ENCODE results near the gene MAGOHB.
"Not testable (repeated sequence)": the region's sequence is repeated elsewhere in the genome, so short reads cannot be mapped to it uniquely, and the experiment has no call there.

MAGOHB gene

DNA sequence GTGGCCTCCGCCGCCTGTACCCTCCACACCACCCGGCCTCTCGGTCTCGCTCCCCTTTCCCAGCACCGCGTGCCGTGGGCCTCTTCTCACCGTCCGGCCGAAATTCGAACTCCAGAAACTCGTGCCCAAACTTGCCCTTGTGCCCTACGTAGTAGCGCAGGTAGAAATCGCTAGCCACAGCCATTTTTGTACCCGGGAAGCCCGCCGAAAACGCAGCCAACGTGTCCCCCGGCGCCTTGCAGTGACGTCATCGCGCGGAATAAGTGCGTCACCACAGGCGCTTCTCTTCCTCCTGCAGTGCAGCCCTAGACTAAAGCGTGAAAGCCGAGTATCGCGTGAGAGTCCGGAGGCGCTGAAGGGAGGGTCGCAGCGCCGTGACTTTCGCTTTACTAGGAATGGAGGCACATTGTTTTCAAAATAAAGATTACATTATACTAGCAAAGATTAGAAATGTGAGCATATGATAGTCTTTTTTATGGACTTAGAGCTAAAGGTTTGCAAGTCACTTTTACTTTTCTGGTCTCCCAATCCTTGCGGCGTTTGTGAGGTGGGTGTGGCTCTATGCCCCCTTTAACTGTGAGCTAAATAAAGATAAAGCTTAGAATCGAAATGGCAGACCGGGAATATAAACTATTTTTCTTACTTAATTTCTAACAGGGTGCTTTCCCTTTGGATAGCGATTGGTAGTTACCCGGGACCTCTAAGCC, at the start of gene MAGOHB:
TSS of gene MAGOHB (minus strand) at position 261 of the 707 bp plus-strand sequence. CDS start at position 184, 77 bp downstream.
- peak; percentile 97 for DNase-seq (ENCODE audit: low read depth)
- TF ChIP-seq, protein P1, sequence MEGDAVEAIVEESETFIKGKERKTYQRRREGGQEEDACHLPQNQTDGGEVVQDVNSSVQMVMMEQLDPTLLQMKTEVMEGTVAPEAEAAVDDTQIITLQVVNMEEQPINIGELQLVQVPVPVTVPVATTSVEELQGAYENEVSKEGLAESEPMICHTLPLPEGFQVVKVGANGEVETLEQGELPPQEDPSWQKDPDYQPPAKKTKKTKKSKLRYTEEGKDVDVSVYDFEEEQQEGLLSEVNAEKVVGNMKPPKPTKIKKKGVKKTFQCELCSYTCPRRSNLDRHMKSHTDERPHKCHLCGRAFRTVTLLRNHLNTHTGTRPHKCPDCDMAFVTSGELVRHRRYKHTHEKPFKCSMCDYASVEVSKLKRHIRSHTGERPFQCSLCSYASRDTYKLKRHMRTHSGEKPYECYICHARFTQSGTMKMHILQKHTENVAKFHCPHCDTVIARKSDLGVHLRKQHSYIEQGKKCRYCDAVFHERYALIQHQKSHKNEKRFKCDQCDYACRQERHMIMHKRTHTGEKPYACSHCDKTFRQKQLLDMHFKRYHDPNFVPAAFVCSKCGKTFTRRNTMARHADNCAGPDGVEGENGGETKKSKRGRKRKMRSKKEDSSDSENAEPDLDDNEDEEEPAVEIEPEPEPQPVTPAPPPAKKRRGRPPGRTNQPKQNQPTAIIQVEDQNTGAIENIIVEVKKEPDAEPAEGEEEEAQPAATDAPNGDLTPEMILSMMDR (IDR thresholded peaks at IDR 0.05; ENCODE audit: insufficient read depth, low read depth, low read length, missing control alignments), result no peak
- H3K4me3 ChIP-seq (ENCODE audit: low read length), result peak within 1 kb of the TSS; percentile 67

DNA sequence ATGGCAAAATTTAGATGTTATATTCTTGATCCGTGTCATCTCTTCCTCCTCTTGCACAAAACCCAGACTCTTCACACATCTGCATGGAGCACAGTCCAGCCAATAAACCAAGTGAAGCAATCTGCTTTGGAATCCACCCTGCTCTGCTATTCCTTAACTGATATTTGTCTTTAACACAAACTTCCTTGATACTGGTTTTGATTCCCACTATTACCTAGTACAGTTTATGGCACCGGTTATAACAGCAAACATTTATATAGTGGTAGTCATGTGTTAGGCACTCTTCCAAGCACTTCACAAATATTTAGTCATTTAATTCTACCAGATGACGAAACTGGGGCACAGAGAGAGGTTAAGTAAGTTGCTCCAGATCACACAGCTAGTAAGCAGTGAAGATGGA, 47.9 kb upstream of the MAGOHB start:
- DNase-seq (ENCODE audit: low read depth), result peak; percentile 75
- H3K4me3 ChIP-seq (ENCODE audit: low read length), result no peak overlapping the region
- TF ChIP-seq, protein P1 (IDR thresholded peaks at IDR 0.05; ENCODE audit: insufficient read depth, low read depth, low read length, missing control alignments), result no peak

DNA sequence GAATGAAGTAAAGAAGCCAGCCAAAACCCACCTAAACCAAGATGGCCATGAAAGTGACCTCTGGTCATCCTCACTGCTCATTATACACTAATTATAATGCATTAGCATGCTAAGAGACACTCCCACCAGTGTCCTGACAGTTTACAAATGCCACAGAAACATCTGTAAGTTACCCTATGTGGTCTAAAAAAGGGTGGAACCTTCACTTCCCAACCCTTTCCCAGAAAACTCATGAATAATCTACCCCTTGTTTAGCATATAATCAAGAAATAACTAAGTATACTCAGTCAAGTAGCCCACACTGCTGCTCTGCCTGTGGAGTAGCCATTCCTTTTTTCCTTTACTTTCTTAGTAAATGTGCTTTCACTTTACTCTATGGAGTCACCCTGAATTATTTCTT, 40.6 kb upstream of the MAGOHB start:
- DNase-seq (ENCODE audit: low read depth), result no peak
- H3K4me3 ChIP-seq (ENCODE audit: low read length), result no peak overlapping the region
- TF ChIP-seq, protein P1 (IDR thresholded peaks at IDR 0.05; ENCODE audit: insufficient read depth, low read depth, low read length, missing control alignments), result no peak

DNA sequence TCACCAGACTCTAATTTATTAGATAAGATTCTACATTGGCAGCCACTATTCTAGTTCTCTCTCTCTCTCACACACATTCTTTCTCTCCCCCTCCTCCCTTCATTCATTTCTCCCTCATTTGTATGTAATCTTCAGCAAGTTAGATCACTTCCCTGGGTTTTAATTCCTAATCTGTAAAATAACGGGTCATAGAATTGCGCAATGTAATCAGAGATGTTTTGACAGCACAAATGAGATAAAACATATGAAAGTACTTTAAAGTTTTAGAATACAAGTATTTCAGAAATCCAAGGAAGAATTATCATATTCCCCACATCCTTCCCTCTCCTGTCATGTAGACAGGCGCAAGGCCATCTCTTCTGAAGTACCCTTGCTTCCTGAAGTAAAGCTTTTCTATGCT, 38.8 kb upstream of the MAGOHB start:
- DNase-seq (ENCODE audit: low read depth), result no peak
- H3K4me3 ChIP-seq (ENCODE audit: low read length), result no peak overlapping the region
- TF ChIP-seq, protein P1 (IDR thresholded peaks at IDR 0.05; ENCODE audit: insufficient read depth, low read depth, low read length, missing control alignments), result no peak

DNA sequence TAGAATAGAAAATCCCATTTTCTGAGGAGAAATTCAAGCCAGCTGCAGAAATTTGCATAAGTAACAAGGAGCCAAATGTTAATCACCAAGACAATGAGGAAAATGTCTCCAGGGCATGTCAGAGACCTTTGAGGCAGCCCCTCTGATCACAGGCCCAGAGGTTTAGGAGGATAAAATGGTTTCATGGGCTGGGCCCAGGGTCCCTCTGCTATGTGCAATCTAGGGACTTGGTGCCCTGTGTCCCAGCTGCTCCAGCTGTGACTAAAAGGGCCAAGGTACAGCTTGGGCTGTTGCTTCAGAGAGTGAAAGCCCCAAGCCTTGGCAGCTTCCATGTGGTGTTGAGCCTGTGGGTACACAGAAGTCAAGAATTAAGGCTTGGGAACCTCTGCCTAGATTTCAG, 33.2 kb upstream of the MAGOHB start:
- H3K4me3 ChIP-seq (ENCODE audit: low read length); DNase-seq (ENCODE audit: low read depth): not testable (repeated sequence)

DNA sequence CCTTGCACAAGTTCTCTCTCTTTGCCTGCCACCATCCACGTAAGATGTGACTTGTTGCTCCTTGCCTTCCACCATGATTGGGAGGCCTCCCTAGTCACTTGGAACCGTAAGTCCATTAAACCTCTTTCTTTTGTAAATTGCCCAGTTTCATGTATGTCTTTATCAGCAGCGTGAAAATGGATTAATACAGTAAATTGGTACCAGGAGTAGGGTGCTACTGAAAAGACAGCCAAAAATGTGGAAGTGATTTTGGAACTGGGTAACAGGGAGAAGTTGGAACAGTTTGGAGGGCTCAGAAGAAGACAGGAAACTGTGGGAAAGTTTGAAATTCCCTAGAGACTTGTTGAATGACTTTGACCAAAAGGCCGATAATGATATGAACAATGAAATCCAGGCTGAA, 32.5 kb upstream of the MAGOHB start:
- no peak for DNase-seq (ENCODE audit: low read depth)
- TF ChIP-seq, protein P1 (IDR thresholded peaks at IDR 0.05; ENCODE audit: insufficient read depth, low read depth, low read length, missing control alignments), result no peak
- no peak overlapping the region for H3K4me3 ChIP-seq (ENCODE audit: low read length)

DNA sequence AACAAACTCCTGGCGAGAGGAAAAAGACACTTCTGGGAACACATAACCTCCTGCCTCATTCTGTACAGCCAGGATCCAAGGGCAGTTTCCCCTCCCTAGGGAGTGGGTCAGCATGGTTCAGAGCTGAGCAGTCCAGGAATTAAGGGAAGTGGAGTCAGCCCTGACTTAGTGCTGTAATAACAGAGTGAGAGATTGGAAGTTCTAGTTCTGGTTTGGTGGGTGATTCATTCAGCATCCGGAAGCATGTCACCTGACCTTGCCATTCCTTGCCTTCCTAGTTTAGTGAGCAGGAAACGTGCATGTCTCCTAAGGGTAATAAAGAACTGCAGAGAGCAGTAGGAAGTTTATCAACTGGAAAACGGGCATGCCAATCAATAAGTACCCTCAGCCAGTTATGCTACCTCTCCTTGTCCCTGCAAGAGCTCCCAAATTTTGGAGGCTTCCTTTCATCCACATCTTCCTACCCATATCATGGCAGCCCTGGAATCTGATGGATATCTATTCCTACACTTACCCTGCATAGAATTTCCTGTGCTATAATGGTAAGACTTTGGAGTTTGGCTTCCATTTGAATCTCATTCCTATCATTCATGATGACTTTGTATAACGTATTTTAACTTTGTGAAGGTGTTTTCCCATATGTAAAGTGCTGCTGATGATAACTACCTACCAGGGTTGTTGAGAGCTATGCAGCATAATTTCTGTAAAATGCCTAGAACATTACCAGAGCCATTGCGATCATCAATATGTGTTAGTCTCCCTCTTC, 28.5 kb upstream of the MAGOHB start:
- TF ChIP-seq, protein P1 (IDR thresholded peaks at IDR 0.05; ENCODE audit: insufficient read depth, low read depth, low read length, missing control alignments), result no peak
- DNase-seq (ENCODE audit: low read depth), result peak; percentile 86
- no peak overlapping the region for H3K4me3 ChIP-seq (ENCODE audit: low read length)

Measured in epithelial cell of esophagus (primary cell).